CD4-positive, alpha-beta T cell treated with Interleukin-4 for 1 hour (primary cell): Measurements from ENCODE around the gene PTH1R.
"Not testable (repeated sequence)": the region's sequence is repeated elsewhere in the genome, so short reads cannot be mapped to it uniquely, and the experiment has no call there.

ENCODE experiments used
- DNase-seq, 2 donors: peaks; one replicate each; pipeline ENCODE4 v3.0.0-alpha.2; 2020 to 2022

PTH1R gene

GRCh38 chr3:46900007-46900292 is 22.4 kb downstream of the PTH1R start:
- DNase-seq, result no peak

- no peak for DNase-seq
Observed at GRCh38 chr3:46900356-46900755, 22.8 kb downstream of the PTH1R start.

- DNase-seq, result no peak
Observed at GRCh38 chr3:46901061-46901460, 23.5 kb downstream of the PTH1R start.

GRCh38 chr3:46901591-46902187 is 24.2 kb downstream of the PTH1R start:
- DNase-seq, result no peak

GRCh38 chr3:46902188-46902631 is 24.7 kb downstream of the PTH1R start:
- DNase-seq, result no peak

GRCh38 chr3:46903341-46904302 is 26.1 kb downstream of the PTH1R start:
- no peak for DNase-seq

- no peak for DNase-seq
Observed at GRCh38 chr3:46904303-46905212, 27.0 kb downstream of the PTH1R start.

GRCh38 chr3:46905213-46905560 is 27.7 kb downstream of the PTH1R start:
- DNase-seq, result no peak

GRCh38 chr3:46905661-46906451 is 28.3 kb downstream of the PTH1R start:
- no peak for DNase-seq

GRCh38 chr3:46906471-46907058 is 29.0 kb downstream of the PTH1R start:
- no peak for DNase-seq

- no peak for DNase-seq
Observed at GRCh38 chr3:46907271-46907670, 29.8 kb downstream of the PTH1R start.

GRCh38 chr3:46907960-46908293 is 30.4 kb downstream of the PTH1R start:
- DNase-seq, result no peak

- no peak for DNase-seq
Observed at GRCh38 chr3:46908294-46908985, 30.9 kb downstream of the PTH1R start.

GRCh38 chr3:46908986-46909534 is 31.5 kb downstream of the PTH1R start:
- DNase-seq, result no peak

GRCh38 chr3:46909535-46910161 is 32.1 kb downstream of the PTH1R start:
- peak; percentile 80 to 82 for DNase-seq

GRCh38 chr3:46910166-46910760 is 32.7 kb downstream of the PTH1R start:
- DNase-seq, result no peak

GRCh38 chr3:46910914-46911313 is 33.4 kb downstream of the PTH1R start:
- DNase-seq, result not testable (repeated sequence)

GRCh38 chr3:46912986-46913385 is 35.5 kb downstream of the PTH1R start:
- DNase-seq, result no peak

- no peak for DNase-seq
Observed at GRCh38 chr3:46913644-46914043, 36.1 kb downstream of the PTH1R start.

- no peak for DNase-seq
Observed at GRCh38 chr3:46914849-46915248, 37.3 kb downstream of the PTH1R start.
